H1 (cell line): ENCODE data around the gene FMN2. TPM values are rescaled to one million over a fixed set of nuclear protein-coding genes. Genes with fewer than 3 reads are reported as not detected.

Source experiments
- CBX5 ChIP-seq: fragments of 300-800, 300-1000 bp; sonication (generic); IDR thresholded peaks from 2 replicates; pipeline ENCODE4 v1.7.1; 2016; ENCODE audit warnings: antibody characterized with exemption, low read length, low read depth
- CREB1 ChIP-seq: IDR thresholded peaks from 2 replicates; pipeline ENCODE4 v1.6.1; 2012; ENCODE audit warnings: inconsistent platforms
- EP300 ChIP-seq, 2 experiments: IDR thresholded peaks; 1 replicate in 1 of 2; 2 replicates in 1 of 2; pipeline ENCODE4 v1.6.1; 2011 to 2012; ENCODE audit warnings: low read depth in 2 of 2, low read length in 2 of 2, mild to moderate bottlenecking in 2 of 2, borderline replicate concordance in 1 of 2, inconsistent platforms in 1 of 2, moderate library complexity in 1 of 2
- HDAC6 ChIP-seq: IDR thresholded peaks from one replicate; pipeline ENCODE4 v1.7.1; 2012; ENCODE audit warnings: low read depth, mild to moderate bottlenecking, inconsistent platforms, low read length, moderate library complexity
- NANOG ChIP-seq: IDR thresholded peaks from 2 replicates; pipeline ENCODE4 v1.6.1; 2011; ENCODE audit warnings: low read length, low read depth, mild to moderate bottlenecking, inconsistent platforms; ENCODE audit not compliant: insufficient read depth, poor library complexity, severe bottlenecking
- SIN3A ChIP-seq, 2 experiments: IDR thresholded peaks in 1 of 2; conservative IDR thresholded peaks in 1 of 2; 2 replicates each; pipeline ENCODE4 v1.6.1; 2011 to 2012; ENCODE audit warnings: low read length in 2 of 2, improper control_type of control experiment in 1 of 2, low read depth in 1 of 2, mild to moderate bottlenecking in 1 of 2
- polyA plus RNA-seq, 7 experiments: library from polyadenylated mRNA; depleted of rRNA in 3 of 7; stranded (reverse) in 5 of 7; unstranded in 2 of 7; fragments of >200 nt in 5 of 7; fragments of 200-250 nt in 2 of 7; gene quantifications; 1 replicate in 5 of 7; 2 replicates in 1 of 7; 4 replicates in 1 of 7; pipeline versions ENCODE4 v1.2.1 to v1.2.3, GENCODE V29; 2011 to 2013; ENCODE audit warnings: missing spikeins in 2 of 7, mixed read lengths in 2 of 7
- total RNA-seq: library from RNA; stranded (reverse); fragmentation: NEBNext Ultra II Directional; extraction: Animal tissue kit (Norgen Biotek cat#: 25700); gene quantifications from 2 replicates; pipeline ENCODE4 v1.2.1, GENCODE V29; 2021
- TF ChIP-seq, protein P1 (sequence below): IDR thresholded peaks from 2 replicates; pipeline ENCODE4 v1.6.1; 2012; ENCODE audit warnings: inconsistent platforms
- TF ChIP-seq, protein P2 (sequence below): IDR thresholded peaks from 2 replicates; pipeline ENCODE4 v1.6.1; 2012; ENCODE audit warnings: inconsistent platforms

FMN2 gene
- total and polyA plus RNA-seq, 2 of the 8 experiments (the other 6 are each of a cell fraction or from before 2014, with no cell fraction given) = 0.83 to 2.0 TPM

DNA sequence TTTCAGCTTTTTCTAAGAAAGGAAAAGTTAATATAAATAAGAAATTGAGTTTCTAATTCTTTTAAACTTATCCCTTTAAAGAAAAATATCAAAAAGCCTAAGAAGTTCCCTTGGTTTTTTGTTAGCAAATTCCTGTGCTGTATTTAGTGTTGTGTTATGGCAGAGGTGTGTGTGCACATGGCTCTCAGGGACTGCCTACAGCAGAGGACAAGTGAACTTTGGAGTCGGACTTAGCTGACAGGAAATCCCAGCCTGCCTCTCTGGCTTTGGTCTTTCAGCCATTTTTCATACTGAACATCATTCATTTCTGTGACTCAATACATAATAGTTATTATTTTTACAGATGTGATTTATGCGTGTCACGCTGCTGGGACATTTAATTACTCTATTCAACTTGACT is 149.6 kb downstream of the FMN2 start (continued):
- TF ChIP-seq NANOG (no peak), EP300 (IDR thresholded peaks at IDR 0.05; ENCODE audit: borderline replicate concordance in 1 of 2, low read depth in 2 of 2, low read length in 2 of 2) (no peak), CREB1 (no peak), HDAC6 (no peak), CBX5 (no peak), SIN3A (conservative IDR thresholded peaks at IDR 0.05 in 1 of 2, IDR thresholded peaks at IDR 0.05 in 1 of 2; ENCODE audit: low read depth in 1 of 2, low read length in 2 of 2) (no peak)
- TF ChIP-seq, protein P1, sequence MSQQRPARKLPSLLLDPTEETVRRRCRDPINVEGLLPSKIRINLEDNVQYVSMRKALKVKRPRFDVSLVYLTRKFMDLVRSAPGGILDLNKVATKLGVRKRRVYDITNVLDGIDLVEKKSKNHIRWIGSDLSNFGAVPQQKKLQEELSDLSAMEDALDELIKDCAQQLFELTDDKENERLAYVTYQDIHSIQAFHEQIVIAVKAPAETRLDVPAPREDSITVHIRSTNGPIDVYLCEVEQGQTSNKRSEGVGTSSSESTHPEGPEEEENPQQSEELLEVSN = no peak
- TF ChIP-seq, protein P2, sequence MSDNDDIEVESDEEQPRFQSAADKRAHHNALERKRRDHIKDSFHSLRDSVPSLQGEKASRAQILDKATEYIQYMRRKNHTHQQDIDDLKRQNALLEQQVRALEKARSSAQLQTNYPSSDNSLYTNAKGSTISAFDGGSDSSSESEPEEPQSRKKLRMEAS = no peak
